ENCODE data around the gene GADD45B.

- TF ChIP-seq CTCF (IDR thresholded peaks at IDR 0.05) = no peak
- no peak for TF ChIP-seq POLR2A (IDR thresholded peaks at IDR 0.05)
Observed at GRCh38 chr19:2449019-2449418, 26.9 kb upstream of the GADD45B start.
